Measurements from ENCODE around the gene SH3RF3.

The SH3RF3 gene

GRCh38 chr2:109209941-109210340 is 80.9 kb downstream of the SH3RF3 start:
- no peak for DNase-seq (ENCODE audit: low read depth)
- H3K4me3 ChIP-seq (ENCODE audit: low read depth, low read length) = no peak overlapping the region
- no peak for TF ChIP-seq CTCF (IDR thresholded peaks at IDR 0.05; ENCODE audit: control insufficient read depth, extremely low read depth, insufficient read depth)

- no peak for TF ChIP-seq CTCF (IDR thresholded peaks at IDR 0.05; ENCODE audit: control insufficient read depth, extremely low read depth, insufficient read depth)
- no peak overlapping the region for H3K4me3 ChIP-seq (ENCODE audit: low read depth, low read length)
- no peak for DNase-seq (ENCODE audit: low read depth)
Measured at GRCh38 chr2:109210431-109211200, 81.6 kb downstream of the SH3RF3 start.

- no peak overlapping the region for H3K4me3 ChIP-seq (ENCODE audit: low read depth, low read length)
- no peak for DNase-seq (ENCODE audit: low read depth)
- TF ChIP-seq CTCF (IDR thresholded peaks at IDR 0.05; ENCODE audit: control insufficient read depth, extremely low read depth, insufficient read depth) = no peak
Measured at GRCh38 chr2:109211315-109211714, 82.3 kb downstream of the SH3RF3 start.

GRCh38 chr2:109212836-109213563 is 84.0 kb downstream of the SH3RF3 start:
- no peak for DNase-seq (ENCODE audit: low read depth)
- H3K4me3 ChIP-seq (ENCODE audit: low read depth, low read length) = no peak overlapping the region
- TF ChIP-seq CTCF (IDR thresholded peaks at IDR 0.05; ENCODE audit: control insufficient read depth, extremely low read depth, insufficient read depth) = no peak

GRCh38 chr2:109213646-109214433 is 84.8 kb downstream of the SH3RF3 start:
- no peak for TF ChIP-seq CTCF (IDR thresholded peaks at IDR 0.05; ENCODE audit: control insufficient read depth, extremely low read depth, insufficient read depth)
- no peak for DNase-seq (ENCODE audit: low read depth)
- H3K4me3 ChIP-seq (ENCODE audit: low read depth, low read length) = no peak overlapping the region

GRCh38 chr2:109214651-109215371 is 85.8 kb downstream of the SH3RF3 start:
- DNase-seq (ENCODE audit: low read depth) = no peak
- H3K4me3 ChIP-seq (ENCODE audit: low read depth, low read length) = no peak overlapping the region
- TF ChIP-seq CTCF (IDR thresholded peaks at IDR 0.05; ENCODE audit: control insufficient read depth, extremely low read depth, insufficient read depth) = no peak
